NB4 (cell line): Measurements from ENCODE around the gene CACNA2D2.

Source experiments
- DNase-seq: peaks from one replicate; pipeline ENCODE4 v3.0.0; 2010; ENCODE audit warnings: low read depth
- H3K4me3 ChIP-seq: one replicate; pipeline ENCODE4 v1.5.1; 2011; ENCODE audit warnings: mild to moderate bottlenecking, low read depth, low read length, moderate library complexity
- CTCF ChIP-seq: IDR thresholded peaks from one replicate; pipeline ENCODE4 v1.5.1; 2012; ENCODE audit warnings: low read depth, low read length
- MYC ChIP-seq: IDR thresholded peaks from 2 replicates; pipeline ENCODE4 v1.6.1; 2011; ENCODE audit warnings: low read depth, low read length
- POLR2A ChIP-seq: IDR thresholded peaks from 2 replicates; pipeline ENCODE4 v1.6.1; 2011; ENCODE audit warnings: mild to moderate bottlenecking; ENCODE audit not compliant: insufficient read length; ENCODE audit errors: extremely low read depth
- TF ChIP-seq, protein P1 (sequence below): IDR thresholded peaks from 2 replicates; pipeline ENCODE4 v1.6.1; 2011; ENCODE audit warnings: low read depth, low read length

The CACNA2D2 gene

GRCh38 chr3:50425911-50426310, 77.5 kb downstream of the CACNA2D2 start:
- no peak overlapping the region for H3K4me3 ChIP-seq
- TF ChIP-seq MYC, result no peak
- no peak for TF ChIP-seq POLR2A
- TF ChIP-seq, protein P1, sequence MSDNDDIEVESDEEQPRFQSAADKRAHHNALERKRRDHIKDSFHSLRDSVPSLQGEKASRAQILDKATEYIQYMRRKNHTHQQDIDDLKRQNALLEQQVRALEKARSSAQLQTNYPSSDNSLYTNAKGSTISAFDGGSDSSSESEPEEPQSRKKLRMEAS, result no peak
- no peak for TF ChIP-seq CTCF
- no peak for DNase-seq

DNA sequence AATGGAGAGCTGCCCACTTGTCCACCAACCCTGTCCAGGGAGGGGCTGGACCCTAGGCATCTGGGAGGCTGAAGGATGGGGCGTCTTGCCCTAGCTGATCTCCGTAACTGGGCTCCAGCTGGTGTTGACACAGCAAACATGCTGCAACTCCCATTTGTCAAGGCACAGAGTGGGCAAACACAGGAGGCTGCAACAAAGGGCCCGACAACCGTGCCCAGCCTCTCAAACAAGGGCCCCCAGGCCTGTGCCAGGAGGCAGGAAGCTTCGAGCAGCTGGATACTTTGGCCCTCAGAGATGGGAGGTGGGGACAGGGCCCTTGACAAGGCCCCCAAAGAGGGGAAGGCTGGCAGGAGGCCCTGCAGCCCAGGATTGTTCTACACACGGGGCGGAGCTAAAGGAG, 79.9 kb downstream of the CACNA2D2 start:
- H3K4me3 ChIP-seq, result no peak overlapping the region
- no peak for TF ChIP-seq POLR2A
- no peak for TF ChIP-seq MYC
- TF ChIP-seq, protein P1, result no peak
- no peak for TF ChIP-seq CTCF
- no peak for DNase-seq

DNA sequence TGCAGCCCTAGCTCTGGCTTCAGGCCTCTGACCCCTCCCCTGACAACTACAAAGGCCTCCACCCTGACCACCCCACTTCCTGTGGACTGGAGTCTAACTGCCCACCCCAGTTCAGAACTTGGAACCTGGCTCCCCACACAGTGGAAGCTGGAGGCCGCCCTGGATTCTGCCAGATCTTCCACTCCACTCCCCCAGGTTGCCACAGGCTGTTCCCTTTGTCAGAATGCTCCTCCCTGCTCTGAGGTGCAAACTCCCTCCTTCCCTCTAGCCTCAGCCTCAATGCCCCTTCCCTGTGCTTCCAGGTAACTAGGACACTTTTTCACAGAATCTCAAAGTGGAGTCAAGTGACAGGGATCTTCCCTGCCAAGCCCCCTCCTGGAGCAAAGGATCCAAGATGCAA, 81.3 kb downstream of the CACNA2D2 start:
- TF ChIP-seq POLR2A (no peak), MYC (no peak), CTCF (no peak)
- TF ChIP-seq, protein P1, result no peak
- no peak overlapping the region for H3K4me3 ChIP-seq
- DNase-seq, result no peak

DNA sequence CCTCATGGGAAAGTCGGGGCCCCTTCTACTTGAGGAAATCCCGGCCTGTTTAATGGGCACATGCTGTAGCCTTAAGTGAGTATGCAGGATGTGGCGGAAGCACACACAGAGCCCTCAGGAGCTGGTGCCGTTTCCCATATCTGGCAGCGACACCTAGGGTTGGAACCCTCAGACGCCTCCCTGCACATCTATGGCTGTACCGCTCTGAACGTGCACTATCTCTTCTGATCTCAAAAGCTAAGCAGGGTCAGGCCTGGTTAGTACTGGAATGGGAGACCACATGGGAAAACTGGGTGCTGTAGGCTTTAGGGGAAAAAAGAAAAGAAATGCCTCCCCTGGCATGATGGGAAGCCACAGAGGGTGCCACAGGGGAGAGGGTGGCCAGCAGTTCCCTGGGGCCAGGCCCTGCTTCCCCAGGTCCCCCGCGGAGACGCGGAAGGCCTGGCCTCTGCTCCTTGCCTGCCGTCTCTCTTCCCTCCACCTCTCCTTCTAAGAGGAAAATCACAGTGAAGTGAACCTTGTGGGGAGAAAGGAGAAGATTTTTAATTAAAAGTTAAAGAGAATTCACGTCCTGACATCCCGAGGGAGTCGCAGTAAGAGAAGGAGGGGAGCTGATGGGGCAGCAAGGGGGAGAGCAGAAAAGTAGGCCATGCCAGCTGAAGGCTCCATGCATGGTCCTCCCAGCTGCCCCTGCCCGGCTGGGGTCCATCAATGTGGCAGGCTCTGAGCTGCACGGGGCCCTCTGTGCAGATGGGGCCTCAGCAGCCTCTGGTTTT, 83.7 kb downstream of the CACNA2D2 start:
- DNase-seq, result no peak
- no peak for TF ChIP-seq CTCF
- no peak for TF ChIP-seq POLR2A
- no peak for TF ChIP-seq MYC
- TF ChIP-seq, protein P1, result no peak
- no peak overlapping the region for H3K4me3 ChIP-seq

GRCh38 chr3:50418850-50419249, 84.6 kb downstream of the CACNA2D2 start:
- DNase-seq, result peak; percentile 83
- TF ChIP-seq, protein P1, result no peak
- TF ChIP-seq MYC, result no peak
- TF ChIP-seq CTCF, result no peak
- no peak for TF ChIP-seq POLR2A
- H3K4me3 ChIP-seq, result no peak overlapping the region

DNA sequence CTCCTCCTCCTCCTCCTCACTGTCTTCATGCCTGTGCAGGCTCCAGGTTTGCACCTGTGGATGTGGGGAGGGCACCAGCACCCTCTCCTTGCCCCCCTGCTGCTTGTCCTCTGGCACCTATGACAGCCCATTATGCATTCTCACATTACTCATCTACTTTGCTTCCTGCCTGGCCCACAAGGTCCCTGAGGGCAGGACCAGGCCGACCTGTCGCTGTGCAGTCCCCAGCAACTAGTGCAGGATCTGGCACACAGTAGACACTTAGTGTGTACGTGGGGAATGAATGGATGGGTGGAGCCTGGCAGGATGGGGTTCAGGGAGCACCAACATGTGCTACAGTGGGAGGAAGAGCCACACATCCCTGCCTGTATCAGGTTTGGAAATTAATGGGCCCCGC, 85.8 kb downstream of the CACNA2D2 start:
- DNase-seq, result peak; percentile 37
- H3K4me3 ChIP-seq, result no peak overlapping the region
- TF ChIP-seq, protein P1, result no peak
- TF ChIP-seq MYC, result no peak
- no peak for TF ChIP-seq CTCF
- TF ChIP-seq POLR2A, result no peak
